GM21717 (cell line): Measurements from ENCODE around the gene KLF7.

ENCODE experiments used
- ATAC-seq: cut with Tn5 transposase; IDR thresholded peaks from one replicate; pipeline ENCODE4 v1.9.1; 2021; ENCODE audit warnings: mild to moderate bottlenecking, moderate library complexity; ENCODE audit not compliant: unreplicated experiment

KLF7 gene

GRCh38 chr2:207130958-207131521 is 34.7 kb downstream of the KLF7 start:
- no peak for ATAC-seq

GRCh38 chr2:207129821-207130220 is 35.9 kb downstream of the KLF7 start:
- ATAC-seq: no peak

- ATAC-seq: no peak
These were observed 36.9 kb downstream of the KLF7 start for GRCh38 chr2:207128867-207129266.

GRCh38 chr2:207126724-207127308 is 38.9 kb downstream of the KLF7 start:
- ATAC-seq: no peak

GRCh38 chr2:207123776-207124391 is 41.9 kb downstream of the KLF7 start:
- no peak for ATAC-seq

- no peak for ATAC-seq
These were observed 42.4 kb downstream of the KLF7 start for GRCh38 chr2:207123335-207123744.

GRCh38 chr2:207122651-207123334 is 43.0 kb downstream of the KLF7 start:
- ATAC-seq: no peak

GRCh38 chr2:207121784-207122183 is 44.0 kb downstream of the KLF7 start:
- no peak for ATAC-seq

- no peak for ATAC-seq
These were observed 46.7 kb downstream of the KLF7 start for GRCh38 chr2:207119048-207119447.

GRCh38 chr2:207117668-207118067 is 48.1 kb downstream of the KLF7 start:
- no peak for ATAC-seq

GRCh38 chr2:207115715-207116364 is 49.9 kb downstream of the KLF7 start:
- no peak for ATAC-seq

GRCh38 chr2:207113414-207113813 is 52.3 kb downstream of the KLF7 start:
- ATAC-seq: no peak

GRCh38 chr2:207112785-207113184 is 53.0 kb downstream of the KLF7 start:
- no peak for ATAC-seq

- ATAC-seq: no peak
These were observed 53.4 kb downstream of the KLF7 start for GRCh38 chr2:207112383-207112782.

- ATAC-seq: no peak
These were observed 54.0 kb downstream of the KLF7 start for GRCh38 chr2:207111757-207112156.

- ATAC-seq: no peak
These were observed 55.0 kb downstream of the KLF7 start for GRCh38 chr2:207110715-207111114.

GRCh38 chr2:207110310-207110709 is 55.4 kb downstream of the KLF7 start:
- ATAC-seq: no peak

- no peak for ATAC-seq
These were observed 56.0 kb downstream of the KLF7 start for GRCh38 chr2:207109768-207110167.

GRCh38 chr2:207108440-207108839 is 57.3 kb downstream of the KLF7 start:
- no peak for ATAC-seq

GRCh38 chr2:207107551-207107950 is 58.2 kb downstream of the KLF7 start:
- no peak for ATAC-seq

GRCh38 chr2:207107131-207107530 is 58.6 kb downstream of the KLF7 start:
- no peak for ATAC-seq

GRCh38 chr2:207103132-207103531 is 62.6 kb downstream of the KLF7 start:
- ATAC-seq: no peak
